Gastrocnemius medialis (tissue), 4 donors: ENCODE results near the gene MAD1L1.

ENCODE experiments used
- POLR2A ChIP-seq, 2 donors: fragments of 450-650 bp; IDR thresholded peaks; one replicate each; pipeline ENCODE4 v1.6.1; 2017; ENCODE audit warnings: antibody characterized with exemption in 2 of 2, mild to moderate bottlenecking in 2 of 2, moderate library complexity in 2 of 2
- TF ChIP-seq, protein P1 (sequence below), 5 experiments: fragments of 450-650 bp in 3 of 5; fragments of 200-600 bp in 2 of 5; sonication (generic) in 2 of 5; IDR thresholded peaks in 4 of 5; conservative IDR thresholded peaks in 1 of 5; 1 replicate in 4 of 5; 2 replicates in 1 of 5; pipeline ENCODE4 v1.5.1; 2016 to 2019; ENCODE audit warnings: antibody characterized with exemption in 5 of 5, mild to moderate bottlenecking in 3 of 5, moderate library complexity in 3 of 5

DNA sequence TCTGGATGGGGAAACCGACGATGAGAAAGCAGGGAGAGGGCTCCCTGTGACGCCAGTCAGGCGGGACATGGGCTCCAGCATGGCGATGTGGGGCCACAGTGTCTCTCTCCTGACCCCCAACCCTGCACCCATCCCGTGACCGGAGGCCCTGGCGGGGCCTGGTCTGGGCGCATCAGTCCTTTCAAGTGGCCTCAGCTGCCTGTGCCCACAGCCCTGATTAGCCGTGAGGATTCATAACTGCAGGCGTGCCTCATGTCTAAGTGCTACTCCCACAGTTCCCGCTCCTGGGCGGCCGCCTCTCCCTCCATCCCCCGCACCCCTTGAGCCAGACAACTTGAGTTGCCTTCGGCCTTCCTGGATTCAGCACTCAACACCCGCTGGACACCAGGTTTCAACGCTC is 321.9 kb downstream of the MAD1L1 start:
- no peak for TF ChIP-seq POLR2A (IDR thresholded peaks at IDR 0.05)
- TF ChIP-seq, protein P1, sequence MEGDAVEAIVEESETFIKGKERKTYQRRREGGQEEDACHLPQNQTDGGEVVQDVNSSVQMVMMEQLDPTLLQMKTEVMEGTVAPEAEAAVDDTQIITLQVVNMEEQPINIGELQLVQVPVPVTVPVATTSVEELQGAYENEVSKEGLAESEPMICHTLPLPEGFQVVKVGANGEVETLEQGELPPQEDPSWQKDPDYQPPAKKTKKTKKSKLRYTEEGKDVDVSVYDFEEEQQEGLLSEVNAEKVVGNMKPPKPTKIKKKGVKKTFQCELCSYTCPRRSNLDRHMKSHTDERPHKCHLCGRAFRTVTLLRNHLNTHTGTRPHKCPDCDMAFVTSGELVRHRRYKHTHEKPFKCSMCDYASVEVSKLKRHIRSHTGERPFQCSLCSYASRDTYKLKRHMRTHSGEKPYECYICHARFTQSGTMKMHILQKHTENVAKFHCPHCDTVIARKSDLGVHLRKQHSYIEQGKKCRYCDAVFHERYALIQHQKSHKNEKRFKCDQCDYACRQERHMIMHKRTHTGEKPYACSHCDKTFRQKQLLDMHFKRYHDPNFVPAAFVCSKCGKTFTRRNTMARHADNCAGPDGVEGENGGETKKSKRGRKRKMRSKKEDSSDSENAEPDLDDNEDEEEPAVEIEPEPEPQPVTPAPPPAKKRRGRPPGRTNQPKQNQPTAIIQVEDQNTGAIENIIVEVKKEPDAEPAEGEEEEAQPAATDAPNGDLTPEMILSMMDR (IDR thresholded peaks at IDR 0.05 in 4 of 5, conservative IDR thresholded peaks at IDR 0.05 in 1 of 5): no peak
